ENCODE measurements around the gene TMOD4. TPM values are rescaled to one million over a fixed set of nuclear protein-coding genes. Genes with fewer than 3 reads are reported as not detected.
"Not testable (repeated sequence)": the region's sequence is repeated elsewhere in the genome, so short reads cannot be mapped to it uniquely, and the experiment has no call there.

Gene TMOD4
- total RNA-seq, 1 experiment from 2014 or later, result not detected

DNA sequence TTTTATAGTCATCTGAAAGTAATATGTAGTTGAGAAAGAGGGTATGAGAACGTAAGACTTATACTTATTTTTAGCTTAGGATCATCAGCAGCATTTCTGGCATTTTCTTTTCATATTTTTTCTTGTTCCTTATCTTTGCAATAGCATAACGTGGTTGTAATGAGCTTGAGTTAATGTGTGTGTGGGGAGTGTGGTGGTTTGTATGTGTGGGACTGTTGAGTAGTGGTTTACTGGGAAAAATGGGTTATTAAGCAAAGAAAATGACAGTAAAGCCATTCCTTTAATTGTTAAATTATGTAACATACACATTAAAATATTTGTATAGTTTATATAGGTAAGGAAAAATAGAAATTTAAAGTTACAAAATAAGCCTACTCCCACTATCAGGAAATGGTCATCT is 37.8 kb upstream of the TMOD4 start:
- Histone ChIP-seq H3F3A (ENCODE audit: insufficient read depth, low read depth) (peaks cover 3% of the 10 kb centered on the region; the same call in 1 of the 2 replicates), H3K9me3 (ENCODE audit: insufficient read depth, low read depth) (no peaks in the 10 kb centered on the region), H3K27ac (no peak overlapping the region), H3K36me3 (ENCODE audit: low read depth) (peaks cover 17% of the 10 kb centered on the region; the same call in 1 of the 2 replicates), H3K4me1 (replicated peaks; ENCODE audit: insufficient read depth) (no peaks in the 10 kb centered on the region), H4K20me1 (ENCODE audit: insufficient read depth) (peaks cover 68% of the 10 kb centered on the region), H2AFZ (no peak overlapping the region), H3K27me3 (ENCODE audit: insufficient read depth, low read depth) (no peaks in the 10 kb centered on the region), H3K9me2 (ENCODE audit: insufficient read depth) (no peaks in the 10 kb centered on the region), H3K4me3 (no peak overlapping the region), H3K4me2 (no peak overlapping the region), H3K79me2 (ENCODE audit: low read depth) (peaks cover 97% of the 10 kb centered on the region)
- POLR2A ChIA-PET (ENCODE audit: unreplicated experiment), result no interaction called here
- CTCF ChIA-PET, result no interaction called here
- no peak for TF ChIP-seq EZH2 (IDR thresholded peaks at IDR 0.05; ENCODE audit: low read depth)
- TF ChIP-seq, protein P1, sequence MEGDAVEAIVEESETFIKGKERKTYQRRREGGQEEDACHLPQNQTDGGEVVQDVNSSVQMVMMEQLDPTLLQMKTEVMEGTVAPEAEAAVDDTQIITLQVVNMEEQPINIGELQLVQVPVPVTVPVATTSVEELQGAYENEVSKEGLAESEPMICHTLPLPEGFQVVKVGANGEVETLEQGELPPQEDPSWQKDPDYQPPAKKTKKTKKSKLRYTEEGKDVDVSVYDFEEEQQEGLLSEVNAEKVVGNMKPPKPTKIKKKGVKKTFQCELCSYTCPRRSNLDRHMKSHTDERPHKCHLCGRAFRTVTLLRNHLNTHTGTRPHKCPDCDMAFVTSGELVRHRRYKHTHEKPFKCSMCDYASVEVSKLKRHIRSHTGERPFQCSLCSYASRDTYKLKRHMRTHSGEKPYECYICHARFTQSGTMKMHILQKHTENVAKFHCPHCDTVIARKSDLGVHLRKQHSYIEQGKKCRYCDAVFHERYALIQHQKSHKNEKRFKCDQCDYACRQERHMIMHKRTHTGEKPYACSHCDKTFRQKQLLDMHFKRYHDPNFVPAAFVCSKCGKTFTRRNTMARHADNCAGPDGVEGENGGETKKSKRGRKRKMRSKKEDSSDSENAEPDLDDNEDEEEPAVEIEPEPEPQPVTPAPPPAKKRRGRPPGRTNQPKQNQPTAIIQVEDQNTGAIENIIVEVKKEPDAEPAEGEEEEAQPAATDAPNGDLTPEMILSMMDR (conservative IDR thresholded peaks at IDR 0.05), result no peak
- BruUV-seq (replicated peaks), result no TSS peak
- intact Hi-C loops (cut with micrococcal nuclease; ENCODE audit: unreplicated experiment), result no loop called here
- DNase-seq, result no peak

DNA sequence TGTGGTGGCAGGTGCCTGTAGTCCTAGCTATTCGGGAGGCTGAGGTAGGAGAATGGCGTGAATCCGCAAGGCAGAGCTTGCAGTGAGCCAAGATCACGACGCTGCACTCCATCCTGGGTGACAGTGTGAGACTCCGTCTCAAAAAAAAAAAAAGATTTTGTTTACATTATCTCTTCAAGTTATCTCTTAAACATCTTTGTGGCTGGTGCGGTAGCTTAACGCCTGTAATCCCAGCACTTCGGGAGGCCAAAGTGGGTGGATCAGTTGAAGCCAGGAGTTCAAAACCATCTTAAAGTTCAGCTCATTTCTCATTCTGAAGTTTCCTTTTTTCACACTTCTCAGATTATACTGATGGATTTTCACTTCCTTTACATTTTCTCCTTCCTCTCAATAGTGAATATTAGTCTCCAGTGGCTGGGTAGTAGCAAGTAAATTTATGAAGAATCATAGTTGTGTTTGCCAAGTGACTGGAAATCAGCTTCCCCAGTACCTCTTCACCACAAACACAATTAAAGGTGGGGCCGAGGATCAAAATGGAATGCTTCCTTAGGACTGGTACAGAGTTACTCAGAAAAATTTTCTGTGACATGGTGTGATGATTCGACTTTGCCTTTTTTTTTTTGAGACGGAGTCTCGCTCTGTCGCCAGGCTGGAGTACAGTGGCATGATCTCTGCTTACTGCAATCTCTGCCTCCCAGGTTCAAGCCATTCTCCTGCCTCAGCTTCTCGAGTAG is 36.4 kb upstream of the TMOD4 start:
- no peak for DNase-seq
- no peaks in the 10 kb centered on the region for H3K27me3 ChIP-seq (ENCODE audit: insufficient read depth, low read depth)
- peaks cover 97% of the 10 kb centered on the region for H3K79me2 ChIP-seq (ENCODE audit: low read depth)
- BruUV-seq (replicated peaks), result no TSS peak
- H3F3A ChIP-seq (ENCODE audit: insufficient read depth, low read depth), result peaks cover 3% of the 10 kb centered on the region; the same call in 1 of the 2 replicates
- peaks cover 14% of the 10 kb centered on the region for H3K36me3 ChIP-seq (ENCODE audit: low read depth)
- no peak overlapping the region for H3K4me3 ChIP-seq
- H3K4me1 ChIP-seq (replicated peaks; ENCODE audit: insufficient read depth), result no peaks in the 10 kb centered on the region
- POLR2A ChIA-PET (ENCODE audit: unreplicated experiment), result interaction anchor here (0.7 kb wide), 1 partner anchor 161 kb away, joined by 3 read pairs; the partner anchor contains the start of gene SELENBP1
- H2AFZ ChIP-seq, result no peak overlapping the region
- no peaks in the 10 kb centered on the region for H3K9me3 ChIP-seq (ENCODE audit: insufficient read depth, low read depth)
- no peak for TF ChIP-seq EZH2 (IDR thresholded peaks at IDR 0.05; ENCODE audit: low read depth)
- TF ChIP-seq, protein P1 (conservative IDR thresholded peaks at IDR 0.05), result no peak
- H3K27ac ChIP-seq, result no peak overlapping the region
- intact Hi-C loops (cut with micrococcal nuclease; ENCODE audit: unreplicated experiment), result no loop called here
- CTCF ChIA-PET, result no interaction called here
- no peak overlapping the region for H3K4me2 ChIP-seq
- H4K20me1 ChIP-seq (ENCODE audit: insufficient read depth), result peaks cover 57% of the 10 kb centered on the region
- H3K9me2 ChIP-seq (ENCODE audit: insufficient read depth), result no peaks in the 10 kb centered on the region

DNA sequence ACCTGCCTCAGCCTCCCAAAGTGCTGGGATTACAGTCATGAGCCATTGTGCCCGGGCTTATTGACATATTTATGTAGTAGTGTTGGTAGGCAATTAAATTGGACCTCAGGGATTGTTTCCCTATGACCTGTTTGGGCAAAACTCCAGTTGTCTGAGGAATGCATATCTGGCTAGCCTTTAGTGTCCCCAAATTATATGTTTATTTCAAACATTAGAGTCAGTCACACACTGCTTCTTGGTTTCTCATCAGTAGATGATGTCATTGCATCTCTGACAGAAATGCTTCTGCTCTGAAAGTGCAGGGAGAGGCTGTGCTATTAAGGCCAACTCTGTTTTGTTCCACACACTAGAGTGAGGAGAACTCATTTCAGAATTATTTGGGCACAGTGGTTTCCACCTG is 35.0 kb upstream of the TMOD4 start:
- Histone ChIP-seq H4K20me1 (ENCODE audit: insufficient read depth) (peaks cover 54% of the 10 kb centered on the region), H3F3A (ENCODE audit: insufficient read depth, low read depth) (peaks cover 3% of the 10 kb centered on the region; the same call in 1 of the 2 replicates), H3K36me3 (ENCODE audit: low read depth) (peaks cover 17% of the 10 kb centered on the region; the same call in 1 of the 2 replicates), H3K4me3 (no peak overlapping the region), H3K27me3 (ENCODE audit: insufficient read depth, low read depth) (no peaks in the 10 kb centered on the region), H3K79me2 (ENCODE audit: low read depth) (peaks cover 99% of the 10 kb centered on the region), H2AFZ (no peak overlapping the region), H3K9me3 (ENCODE audit: insufficient read depth, low read depth) (no peaks in the 10 kb centered on the region), H3K4me2 (no peak overlapping the region), H3K27ac (no peak overlapping the region), H3K4me1 (replicated peaks; ENCODE audit: insufficient read depth) (no peaks in the 10 kb centered on the region), H3K9me2 (ENCODE audit: insufficient read depth) (no peaks in the 10 kb centered on the region)
- intact Hi-C loops (cut with micrococcal nuclease; ENCODE audit: unreplicated experiment), result no loop called here
- DNase-seq, result no peak
- no TSS peak for BruUV-seq (replicated peaks)
- TF ChIP-seq EZH2 (IDR thresholded peaks at IDR 0.05; ENCODE audit: low read depth), result no peak
- TF ChIP-seq, protein P1 (conservative IDR thresholded peaks at IDR 0.05), result no peak
- ChIA-PET CTCF (no interaction called here), POLR2A (ENCODE audit: unreplicated experiment) (no interaction called here)

DNA sequence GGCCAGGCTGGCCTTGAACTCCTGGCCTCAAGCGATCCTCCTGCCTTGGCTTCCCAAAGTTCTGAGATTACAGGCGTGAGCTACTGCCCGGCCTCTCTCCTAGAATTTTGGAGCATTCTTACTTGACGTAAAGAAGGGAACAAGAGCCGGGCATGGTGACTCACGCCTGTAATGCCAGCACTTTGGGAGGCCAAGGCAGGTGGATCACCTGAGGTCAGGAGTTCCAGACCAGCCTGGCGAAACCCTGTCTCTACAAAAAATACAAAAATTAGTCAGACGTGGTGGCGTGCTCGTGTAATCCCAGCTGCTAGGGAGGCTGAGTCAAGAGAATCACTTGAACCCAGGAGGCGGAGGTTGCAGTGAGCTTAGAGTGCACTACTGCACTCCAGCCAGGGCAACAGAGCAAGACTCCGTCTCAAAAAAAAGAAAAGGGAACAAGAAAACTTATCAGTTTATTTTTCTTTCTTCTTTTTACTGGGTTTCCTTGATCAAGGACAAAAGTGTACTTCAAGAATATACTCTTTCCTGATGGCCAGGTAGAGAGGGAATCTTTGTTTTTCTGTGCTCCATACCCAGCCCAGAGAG is 29.7 kb upstream of the TMOD4 start:
- Histone ChIP-seq H3K4me1 (replicated peaks; ENCODE audit: insufficient read depth) (peaks cover 16% of the 10 kb centered on the region), H3K79me2 (ENCODE audit: low read depth) (peaks cover 100% of the 10 kb centered on the region), H4K20me1 (ENCODE audit: insufficient read depth) (peaks cover 63% of the 10 kb centered on the region), H3K36me3 (ENCODE audit: low read depth) (peaks cover 25% of the 10 kb centered on the region), H3F3A (ENCODE audit: insufficient read depth, low read depth) (peaks cover 12% of the 10 kb centered on the region; the same call in 1 of the 2 replicates)
- H2AFZ ChIP-seq; H3K4me3 ChIP-seq; CTCF ChIA-PET; H3K27me3 ChIP-seq (ENCODE audit: insufficient read depth, low read depth); POLR2A ChIA-PET (ENCODE audit: unreplicated experiment); BruUV-seq (replicated peaks); H3K9me3 ChIP-seq (ENCODE audit: insufficient read depth, low read depth); H3K9me2 ChIP-seq (ENCODE audit: insufficient read depth); DNase-seq; intact Hi-C loops (cut with micrococcal nuclease; ENCODE audit: unreplicated experiment); H3K27ac ChIP-seq; H3K4me2 ChIP-seq: not testable (repeated sequence)

Data from PC-9 (cell line).